ENCODE measurements around the gene RBM15B. TPM values are rescaled to one million over a fixed set of nuclear protein-coding genes. Genes with fewer than 3 reads are reported as not detected.
A peak's percentile ranks its signal among the peaks of the same experiment; 100 is the strongest.
"Not testable (repeated sequence)": the region's sequence is repeated elsewhere in the genome, so short reads cannot be mapped to it uniquely, and the experiment has no call there.

The RBM15B gene
- total RNA-seq, 4 donors from 2014 or later = 4.9 to 13.7 (median 8.9) TPM

DNA sequence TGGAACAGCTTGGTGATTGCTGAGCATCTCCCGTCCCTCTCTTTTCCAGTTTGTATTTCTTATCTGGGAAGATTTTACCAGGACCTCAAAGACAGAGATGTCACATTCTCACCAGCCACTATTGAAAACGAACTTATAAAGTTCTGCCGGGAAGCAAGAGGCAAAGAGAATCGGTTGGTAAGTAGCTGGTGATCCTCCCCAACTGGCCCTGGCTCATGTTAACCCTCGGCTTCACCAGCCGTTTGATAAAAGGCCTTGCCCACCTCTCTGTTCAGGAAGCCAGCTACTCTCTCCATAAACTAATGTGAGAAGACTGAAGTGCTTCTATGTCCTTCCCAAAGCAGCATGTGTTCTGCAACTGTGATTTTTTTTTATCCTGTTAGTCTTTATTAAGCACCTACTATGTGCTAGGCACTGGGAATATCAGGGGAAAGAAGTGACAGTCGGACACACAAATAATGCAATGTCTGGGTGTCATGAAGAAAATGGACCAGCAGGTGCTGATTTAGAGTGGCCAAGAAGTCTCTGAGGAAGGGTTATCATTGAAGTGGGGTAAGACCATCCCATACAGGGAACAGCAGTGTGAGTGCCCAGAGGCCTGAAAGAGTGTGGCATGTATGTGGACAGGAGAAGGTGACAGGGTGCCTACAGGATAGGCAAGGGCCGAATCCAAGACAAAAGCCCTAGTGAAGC lies 4.8 kb upstream of the RBM15B start:
- Histone ChIP-seq H3K4me1 (peaks cover 33 to 36% of the 10 kb centered on the region in 2 donors), H3K27ac (peak overlapping the region in 3 of 4 donors; percentile 91 to 98 (median 92)), H3K27me3 (no peaks in the 10 kb centered on the region), H3K9me3 (no peaks in the 10 kb centered on the region), H3K36me3 (peaks cover 0 to 21% of the 10 kb centered on the region in 2 donors), H3K4me3 (peak overlapping the region; percentile 70 to 96 (median 83))
- in situ Hi-C loops (cut with MboI; ENCODE audit: low sequenced_read_pairs in 4 of 4) (loop anchor here in 2 of 4 donors (10.0 to 25.0 kb wide), 4 partner anchors 108 to 774 kb away; partner anchors contain the start of genes CISH (in 1 of the 2), MAPKAPK3 (in 1 of the 2) and TEX264 (in 1 of the 2)), intact Hi-C loops (cut with DNase I; ENCODE audit: low total_unique reads) (no loop called here)
- ATAC-seq (no peak), DNase-seq (no peak)
- TF ChIP-seq POLR2A (IDR thresholded peaks at IDR 0.05) = no peak
- TF ChIP-seq, protein P1, sequence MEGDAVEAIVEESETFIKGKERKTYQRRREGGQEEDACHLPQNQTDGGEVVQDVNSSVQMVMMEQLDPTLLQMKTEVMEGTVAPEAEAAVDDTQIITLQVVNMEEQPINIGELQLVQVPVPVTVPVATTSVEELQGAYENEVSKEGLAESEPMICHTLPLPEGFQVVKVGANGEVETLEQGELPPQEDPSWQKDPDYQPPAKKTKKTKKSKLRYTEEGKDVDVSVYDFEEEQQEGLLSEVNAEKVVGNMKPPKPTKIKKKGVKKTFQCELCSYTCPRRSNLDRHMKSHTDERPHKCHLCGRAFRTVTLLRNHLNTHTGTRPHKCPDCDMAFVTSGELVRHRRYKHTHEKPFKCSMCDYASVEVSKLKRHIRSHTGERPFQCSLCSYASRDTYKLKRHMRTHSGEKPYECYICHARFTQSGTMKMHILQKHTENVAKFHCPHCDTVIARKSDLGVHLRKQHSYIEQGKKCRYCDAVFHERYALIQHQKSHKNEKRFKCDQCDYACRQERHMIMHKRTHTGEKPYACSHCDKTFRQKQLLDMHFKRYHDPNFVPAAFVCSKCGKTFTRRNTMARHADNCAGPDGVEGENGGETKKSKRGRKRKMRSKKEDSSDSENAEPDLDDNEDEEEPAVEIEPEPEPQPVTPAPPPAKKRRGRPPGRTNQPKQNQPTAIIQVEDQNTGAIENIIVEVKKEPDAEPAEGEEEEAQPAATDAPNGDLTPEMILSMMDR (IDR thresholded peaks at IDR 0.05 in 4 of 5, conservative IDR thresholded peaks at IDR 0.05 in 1 of 5) = no peak

DNA sequence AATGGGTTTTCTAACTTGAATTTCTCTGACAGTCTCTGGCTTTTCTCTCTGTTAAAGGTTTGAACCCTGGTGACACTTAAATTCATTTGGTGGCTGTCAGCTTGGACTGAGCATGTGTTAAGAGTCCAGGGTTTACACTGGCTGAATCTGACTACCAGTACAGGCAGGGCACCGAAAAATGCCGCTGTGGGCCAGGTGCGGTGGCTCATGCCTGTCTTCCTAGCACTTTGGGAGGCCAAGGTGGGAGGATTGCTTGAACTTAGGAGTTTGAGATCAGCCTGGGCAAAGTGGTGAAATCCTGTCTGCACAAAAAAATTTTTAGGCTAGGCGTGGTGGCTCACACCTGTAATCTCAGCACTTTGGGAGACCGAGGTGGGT lies 4.2 kb upstream of the RBM15B start:
- H3K36me3 ChIP-seq = peaks cover 0 to 21% of the 10 kb centered on the region in 2 donors
- H3K27ac ChIP-seq = no peak overlapping the region
- H3K27me3 ChIP-seq = no peaks in the 10 kb centered on the region
- H3K4me3 ChIP-seq = no peak overlapping the region
- no peak for DNase-seq
- peaks cover 34 to 36% of the 10 kb centered on the region in 2 donors for H3K4me1 ChIP-seq
- TF ChIP-seq POLR2A (IDR thresholded peaks at IDR 0.05) = no peak
- TF ChIP-seq, protein P1 (IDR thresholded peaks at IDR 0.05 in 4 of 5, conservative IDR thresholded peaks at IDR 0.05 in 1 of 5) = no peak
- in situ Hi-C loops (cut with MboI; ENCODE audit: low sequenced_read_pairs in 4 of 4) = loop anchor here in 2 of 4 donors (10.0 to 25.0 kb wide), 4 partner anchors 108 to 775 kb away; partner anchors contain the start of genes CISH (in 1 of the 2), MAPKAPK3 (in 1 of the 2) and TEX264 (in 1 of the 2)
- no peak for ATAC-seq
- intact Hi-C loops (cut with DNase I; ENCODE audit: low total_unique reads) = no loop called here
- H3K9me3 ChIP-seq = no peaks in the 10 kb centered on the region

DNA sequence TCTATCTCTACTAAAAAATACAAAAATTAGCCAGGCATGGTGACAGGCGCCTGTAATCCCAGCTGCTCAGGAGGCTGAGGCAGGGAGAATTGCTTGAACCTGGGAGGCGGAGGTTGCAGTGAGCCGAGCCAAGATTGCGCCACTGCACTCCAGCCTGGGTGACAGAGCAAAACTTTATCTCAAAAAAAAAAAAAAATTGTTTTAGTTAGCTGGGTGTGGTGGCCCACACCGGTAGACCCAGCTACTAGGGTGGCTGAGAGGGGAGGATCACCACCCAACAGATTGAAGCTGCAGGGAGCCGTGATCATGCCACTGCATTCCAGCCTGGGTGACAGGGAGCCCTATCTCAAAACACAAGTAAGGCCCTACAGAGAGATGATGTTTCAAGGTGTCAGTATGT lies 3.8 kb upstream of the RBM15B start:
- H3K27ac ChIP-seq; intact Hi-C loops (cut with DNase I; ENCODE audit: low total_unique reads); ATAC-seq; DNase-seq; H3K4me3 ChIP-seq; H3K9me3 ChIP-seq; H3K27me3 ChIP-seq: not testable (repeated sequence)
- in situ Hi-C loops (cut with MboI; ENCODE audit: low sequenced_read_pairs in 4 of 4) = loop anchor here in 2 of 4 donors (10.0 to 25.0 kb wide), 4 partner anchors 108 to 775 kb away; partner anchors contain the start of genes CISH (in 1 of the 2), MAPKAPK3 (in 1 of the 2) and TEX264 (in 1 of the 2)
- H3K36me3 ChIP-seq = peaks cover 0 to 22% of the 10 kb centered on the region in 2 donors
- peaks cover 39 to 40% of the 10 kb centered on the region in 2 donors for H3K4me1 ChIP-seq

DNA sequence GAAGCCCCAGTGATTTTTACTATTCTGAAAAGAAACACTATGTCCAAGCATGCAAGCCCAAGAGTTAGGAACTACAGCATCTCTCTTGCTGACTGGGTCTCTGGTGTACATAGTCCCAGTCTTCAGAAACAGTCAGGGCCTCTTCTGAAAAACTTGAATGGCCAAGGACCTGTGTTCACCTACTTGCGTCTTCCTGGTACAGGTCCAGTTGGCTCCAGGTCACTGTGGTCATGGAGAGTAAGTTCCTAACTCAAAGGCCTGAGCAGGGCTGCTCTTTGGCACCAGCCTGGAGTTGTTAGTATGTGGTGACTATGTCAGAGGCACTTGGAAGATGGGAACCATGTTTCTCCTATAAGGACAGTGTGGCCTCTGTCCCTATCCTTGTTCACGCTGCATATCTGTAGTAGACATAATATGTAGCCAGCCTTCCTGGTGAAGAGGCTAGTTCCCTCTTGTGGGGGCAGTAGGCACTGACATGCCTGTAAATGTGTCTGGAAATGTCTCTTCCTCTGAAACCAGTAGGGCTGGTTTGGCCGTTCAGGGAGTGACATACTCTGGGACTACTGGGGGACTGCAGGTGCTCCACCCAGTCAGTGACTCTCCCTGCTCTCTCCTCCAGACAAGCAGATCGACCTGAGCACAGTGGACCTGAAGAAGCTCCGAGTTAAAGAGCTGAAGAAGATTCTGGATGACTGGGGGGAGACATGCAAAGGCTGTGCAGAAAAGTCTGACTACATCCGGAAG lies 2.6 kb upstream of the RBM15B start:
- intact Hi-C loops (cut with DNase I; ENCODE audit: low total_unique reads) (no loop called here), in situ Hi-C loops (cut with MboI; ENCODE audit: low sequenced_read_pairs in 4 of 4) (loop anchor here in 2 of 4 donors (10.0 to 25.0 kb wide), 4 partner anchors 106 to 776 kb away; partner anchors contain the start of genes CISH (in 1 of the 2), MAPKAPK3 (in 1 of the 2) and TEX264 (in 1 of the 2))
- Histone ChIP-seq H3K27me3 (no peaks in the 10 kb centered on the region), H3K9me3 (no peaks in the 10 kb centered on the region), H3K4me3 (no peak overlapping the region), H3K27ac (peak overlapping the region in 1 of 4 donors; percentile 3), H3K4me1 (peaks cover 49 to 51% of the 10 kb centered on the region in 2 donors), H3K36me3 (peaks cover 0 to 34% of the 10 kb centered on the region in 2 donors)
- DNase-seq = no peak
- ATAC-seq = no peak
- no peak for TF ChIP-seq POLR2A (IDR thresholded peaks at IDR 0.05)

DNA sequence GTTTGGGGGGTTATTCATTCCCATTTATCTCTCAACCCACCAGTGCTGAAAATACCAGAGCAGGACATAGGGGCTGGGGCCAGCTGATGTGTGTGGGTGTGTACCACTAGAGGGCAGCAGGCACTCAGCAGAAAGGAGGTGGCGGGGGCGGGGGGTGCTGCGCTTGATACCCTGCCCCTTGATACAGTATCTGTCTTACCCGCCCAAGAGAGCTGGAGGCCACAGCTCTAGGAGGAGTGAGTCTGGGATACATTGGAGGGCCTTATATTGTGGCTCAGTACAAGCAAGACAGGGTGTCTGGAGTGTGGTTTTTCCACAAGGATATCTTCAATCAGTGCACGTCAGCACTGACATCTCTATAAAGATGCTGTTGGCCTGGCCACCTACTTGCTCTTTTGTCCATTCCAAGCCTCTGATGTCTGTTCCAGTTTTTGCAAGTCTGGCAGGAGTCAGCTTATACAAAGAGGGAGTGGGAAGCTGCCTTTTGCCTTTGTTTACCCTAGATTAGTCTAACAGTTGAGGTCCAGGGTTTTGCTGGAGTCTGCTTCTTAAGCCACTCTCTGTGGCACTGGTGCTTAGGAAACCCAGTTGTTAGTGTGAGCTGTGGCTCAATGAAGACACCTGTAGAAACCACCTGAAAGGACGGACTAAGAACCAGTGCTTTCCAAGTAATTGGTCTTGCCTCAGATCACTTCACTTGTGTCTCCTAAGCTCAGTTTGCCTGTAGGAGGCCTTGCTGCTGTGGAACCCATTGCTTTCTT lies 1.5 kb upstream of the RBM15B start:
- H3K4me1 ChIP-seq = peaks cover 52 to 55% of the 10 kb centered on the region in 2 donors
- DNase-seq (peak in 1 of 2 donors; percentile 44), ATAC-seq (no peak)
- H3K27me3 ChIP-seq = no peaks in the 10 kb centered on the region
- H3K36me3 ChIP-seq = peaks cover 0 to 45% of the 10 kb centered on the region in 2 donors
- peak overlapping the region; percentile 24 to 94 (median 76) for H3K27ac ChIP-seq
- intact Hi-C loops (cut with DNase I; ENCODE audit: low total_unique reads) = loop anchor here (10.0 kb wide), 1 partner anchor 1035 kb away; the partner anchor contains the start of genes CYB561D2, NPRL2 and TMEM115
- no peaks in the 10 kb centered on the region for H3K9me3 ChIP-seq
- H3K4me3 ChIP-seq = no peak overlapping the region
- in situ Hi-C loops (cut with MboI; ENCODE audit: low sequenced_read_pairs in 4 of 4) = loop anchor here in 3 of 4 donors (5.0 to 25.0 kb wide), 5 partner anchors 105 to 777 kb away; partner anchors contain the start of genes CISH (in 1 of the 3), MAPKAPK3 (in 1 of the 3) and TEX264 (in 1 of the 3)
- TF ChIP-seq, protein P1 (IDR thresholded peaks at IDR 0.05 in 4 of 5, conservative IDR thresholded peaks at IDR 0.05 in 1 of 5) = peak; percentile 48 to 78 (median 63)
- TF ChIP-seq POLR2A (IDR thresholded peaks at IDR 0.05) = no peak
